ENCODE data around the gene ATL2.
"Not testable (repeated sequence)": the region's sequence is repeated elsewhere in the genome, so short reads cannot be mapped to it uniquely, and the experiment has no call there.

Gene ATL2

DNA sequence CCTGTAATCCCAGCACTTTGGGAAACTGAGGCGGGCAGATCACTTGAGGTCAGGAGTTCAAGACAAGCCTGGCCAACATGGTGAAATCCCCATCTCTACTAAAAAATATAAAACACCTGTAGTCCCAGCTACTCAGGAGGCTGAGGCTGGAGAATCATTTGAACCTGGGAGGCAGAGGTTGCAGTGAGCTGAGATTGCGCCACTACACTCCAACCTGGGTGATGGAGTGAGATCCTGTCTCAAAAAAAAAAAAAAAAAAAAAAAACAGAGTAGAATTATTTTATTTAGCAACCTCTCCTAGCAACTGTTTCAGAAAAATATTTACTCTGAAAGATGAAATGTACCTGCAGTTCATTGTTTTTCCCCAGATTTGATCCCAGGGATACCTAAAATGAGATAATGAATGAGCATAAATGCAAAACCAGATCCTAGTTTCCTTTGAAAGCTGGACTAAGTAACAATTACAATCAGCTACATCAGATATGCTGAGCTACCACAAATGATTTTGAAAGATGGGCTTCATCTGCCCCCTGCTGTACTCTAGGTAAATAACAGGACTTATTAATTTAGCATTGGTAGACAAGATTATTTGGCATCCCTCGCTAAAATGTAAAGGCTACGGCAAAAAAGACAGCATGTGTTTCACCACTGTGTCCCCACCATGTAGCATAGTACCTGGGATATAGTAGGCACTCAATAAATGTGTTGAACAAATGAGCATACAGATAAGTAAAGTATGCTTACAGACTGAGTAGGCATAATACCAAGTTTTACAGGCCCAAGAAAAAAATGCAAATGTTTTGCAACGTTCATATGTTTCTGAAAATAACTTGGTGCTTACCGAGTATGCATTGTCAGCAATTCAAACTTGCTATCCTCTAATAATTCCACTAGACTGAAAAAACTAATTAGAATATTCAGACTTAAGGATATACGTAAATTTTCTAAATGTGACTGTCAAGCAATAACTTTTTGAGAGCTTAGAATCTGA, 102.5 kb downstream of the ATL2 start:
- peak; percentile 68 for DNase-seq (ENCODE audit: low spot score)

DNA sequence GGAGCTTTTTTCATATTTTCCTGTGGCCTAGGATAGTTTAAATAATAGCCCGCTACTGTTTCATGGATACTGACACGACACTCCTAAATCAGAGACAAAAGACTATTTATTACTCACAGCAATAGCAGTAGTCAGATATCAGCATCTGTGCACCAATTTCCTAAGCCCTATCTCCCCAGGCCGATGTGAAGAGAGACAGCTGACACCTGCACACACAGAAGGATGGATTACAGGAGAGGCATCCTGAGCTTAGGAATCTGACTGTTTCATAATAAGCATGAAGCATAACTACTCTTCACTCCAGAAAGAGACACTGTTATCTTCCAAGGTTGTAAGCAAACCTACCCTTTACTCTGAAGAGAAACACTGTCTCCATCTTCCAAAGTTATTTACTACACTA, 105.4 kb downstream of the ATL2 start:
- DNase-seq (ENCODE audit: low spot score) = no peak

GRCh38 chr2:38269421-38269820, 107.7 kb downstream of the ATL2 start:
- DNase-seq (ENCODE audit: low spot score) = no peak

DNA sequence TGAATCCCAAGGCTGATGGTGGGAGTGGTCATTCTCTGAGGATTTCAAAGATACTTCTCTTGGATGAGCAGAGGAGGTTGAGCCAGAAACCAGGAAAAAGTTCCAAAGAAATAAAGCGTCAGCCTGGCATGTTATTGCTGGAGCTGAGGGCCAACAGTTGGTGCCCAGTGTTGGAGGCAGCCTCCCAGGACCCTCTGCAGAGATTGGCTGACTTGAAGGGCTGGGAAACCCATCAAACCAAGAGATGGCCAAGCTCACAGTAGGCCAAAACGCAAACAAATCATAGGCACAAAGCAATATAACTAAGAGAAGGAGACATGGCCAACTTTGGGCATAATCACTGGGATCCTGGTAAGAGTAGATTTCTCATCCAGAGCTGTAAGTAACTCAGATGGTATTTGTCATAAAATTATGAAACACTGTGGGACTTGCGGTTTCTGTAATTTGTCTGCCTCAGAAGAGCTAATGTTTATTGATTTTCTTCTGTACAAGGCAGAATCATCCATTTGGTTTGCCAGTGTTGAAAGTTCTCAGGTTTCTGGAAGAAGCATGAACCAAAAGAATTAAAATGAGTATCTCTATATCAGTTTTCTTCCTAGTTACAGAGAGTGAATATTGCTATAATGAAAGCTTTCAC, 108.3 kb downstream of the ATL2 start:
- DNase-seq (ENCODE audit: low spot score) = no peak

- DNase-seq (ENCODE audit: low spot score) = no peak
Observed at GRCh38 chr2:38268001-38268400, 109.1 kb downstream of the ATL2 start.

DNA sequence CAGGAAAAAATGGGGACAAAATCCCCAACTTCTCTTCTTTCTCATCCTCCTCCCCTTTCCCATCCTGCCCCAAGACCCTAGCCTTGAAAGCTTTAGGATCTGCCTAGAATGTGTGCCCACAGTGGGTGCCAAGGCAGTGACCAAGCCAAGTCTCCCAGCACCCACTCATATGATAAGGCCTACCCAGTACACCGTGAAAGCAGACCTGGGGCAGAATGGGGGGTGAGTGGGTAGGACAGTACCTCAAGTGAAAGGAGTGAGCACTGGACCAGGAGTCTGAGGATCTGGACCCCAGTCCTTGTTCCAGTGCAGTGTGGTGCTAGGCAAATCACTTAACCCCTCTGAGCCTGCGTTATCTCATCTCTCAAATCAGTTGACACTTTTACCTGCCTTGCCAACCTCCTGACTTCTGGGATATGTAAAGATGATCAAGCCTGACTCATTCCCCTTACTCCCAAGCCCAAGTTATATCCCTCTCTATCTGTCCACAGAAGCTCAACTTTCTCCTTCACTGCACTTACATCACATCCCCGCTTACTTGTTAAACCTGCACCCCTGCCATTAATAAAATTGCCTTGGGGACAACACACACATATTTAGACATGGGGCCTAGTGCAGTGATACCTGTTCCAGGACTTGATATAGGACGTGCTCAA, 109.7 kb downstream of the ATL2 start:
- no peak for DNase-seq (ENCODE audit: low spot score)

DNA sequence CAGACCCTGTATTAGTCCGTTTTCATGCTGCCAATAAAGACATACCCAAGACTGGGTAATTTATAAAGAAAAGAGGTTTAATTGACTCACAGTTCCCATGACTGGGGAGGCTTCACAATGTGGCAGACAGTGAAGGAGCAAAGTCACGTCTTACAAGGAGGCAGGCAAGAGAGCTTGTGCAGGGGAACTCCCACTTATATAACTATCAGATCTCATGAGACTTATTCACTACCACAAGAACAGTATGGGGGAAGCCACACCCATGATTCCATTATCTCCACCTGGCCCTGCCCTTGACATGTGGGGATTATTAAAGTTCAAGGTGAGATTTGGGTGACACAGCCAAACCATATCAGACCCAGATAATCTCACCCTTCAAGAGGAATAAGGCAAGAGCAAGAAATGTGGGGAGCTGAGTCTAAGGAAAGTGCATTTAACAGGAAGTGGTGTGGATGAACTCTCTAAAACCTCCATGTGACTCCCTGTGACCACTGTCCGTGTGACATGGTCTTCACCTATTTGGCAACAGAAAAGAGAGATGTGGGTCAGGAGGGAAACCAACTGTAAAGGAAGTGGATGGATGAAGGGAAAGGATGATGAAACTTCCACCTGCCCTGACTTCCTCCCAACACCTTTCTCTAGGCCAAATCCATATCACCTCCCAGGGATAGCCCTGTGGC, 110.6 kb downstream of the ATL2 start:
- no peak for DNase-seq (ENCODE audit: low spot score)

DNA sequence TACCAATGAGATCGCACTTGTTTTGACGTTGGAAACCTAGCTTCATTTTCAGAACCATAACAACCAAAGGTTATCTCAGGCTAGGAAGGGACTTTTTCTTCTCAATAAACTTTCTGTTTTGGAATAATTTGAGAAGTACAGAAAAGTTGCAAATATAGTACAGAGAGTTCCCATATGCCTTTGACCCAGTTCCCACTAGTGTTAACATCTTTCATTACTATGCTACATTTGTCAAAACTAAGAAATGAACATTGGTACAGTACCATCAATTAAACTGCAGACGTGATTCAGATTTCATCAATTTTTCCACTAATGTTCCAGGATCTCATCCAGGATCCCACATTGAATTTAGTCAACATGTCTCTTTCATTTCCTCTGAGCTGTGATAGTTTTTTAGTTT, 111.6 kb downstream of the ATL2 start:
- no peak for DNase-seq (ENCODE audit: low spot score)

GRCh38 chr2:38264396-38265221, 112.5 kb downstream of the ATL2 start:
- no peak for DNase-seq (ENCODE audit: low spot score)

GRCh38 chr2:38263293-38263692, 113.8 kb downstream of the ATL2 start:
- DNase-seq (ENCODE audit: low spot score) = peak; percentile 2

DNA sequence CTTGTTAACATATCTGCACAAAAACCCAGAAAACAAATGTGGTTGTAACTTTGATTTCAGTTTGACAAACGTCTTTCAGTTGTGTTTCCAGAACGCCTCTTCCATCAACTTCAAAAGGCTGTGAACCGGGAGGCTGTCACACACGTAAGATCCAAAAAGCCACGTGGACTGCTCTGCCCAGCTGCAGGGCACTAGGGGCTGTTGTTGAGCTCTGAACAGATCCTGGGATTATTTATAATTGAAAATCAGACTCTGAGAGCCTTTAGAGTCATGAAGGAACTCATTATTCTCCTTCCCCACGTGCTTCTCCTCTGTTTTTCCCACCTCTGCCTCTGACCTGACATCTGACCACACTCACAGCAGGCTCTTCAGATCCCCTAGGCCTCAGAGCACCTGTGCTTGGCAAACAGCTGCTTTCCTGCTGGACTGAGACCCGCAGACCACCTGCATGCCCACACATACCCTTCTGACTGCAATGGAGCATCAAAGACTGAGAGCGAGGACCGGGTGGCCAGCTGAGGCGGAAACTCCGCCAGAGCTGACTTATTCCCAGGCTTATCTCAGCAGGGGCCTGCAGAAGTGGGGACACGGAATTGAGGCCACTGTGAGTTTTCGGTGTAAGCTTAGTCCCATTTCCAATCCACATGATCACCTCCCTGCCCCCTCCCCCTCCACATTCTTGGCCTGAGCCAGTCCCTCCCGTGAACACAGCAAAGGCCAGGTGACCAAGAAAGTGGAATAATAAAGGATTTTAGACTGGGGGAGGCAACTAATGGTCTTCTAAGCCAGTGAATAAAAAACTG, 114.8 kb downstream of the ATL2 start:
- no peak for DNase-seq (ENCODE audit: low spot score)

DNA sequence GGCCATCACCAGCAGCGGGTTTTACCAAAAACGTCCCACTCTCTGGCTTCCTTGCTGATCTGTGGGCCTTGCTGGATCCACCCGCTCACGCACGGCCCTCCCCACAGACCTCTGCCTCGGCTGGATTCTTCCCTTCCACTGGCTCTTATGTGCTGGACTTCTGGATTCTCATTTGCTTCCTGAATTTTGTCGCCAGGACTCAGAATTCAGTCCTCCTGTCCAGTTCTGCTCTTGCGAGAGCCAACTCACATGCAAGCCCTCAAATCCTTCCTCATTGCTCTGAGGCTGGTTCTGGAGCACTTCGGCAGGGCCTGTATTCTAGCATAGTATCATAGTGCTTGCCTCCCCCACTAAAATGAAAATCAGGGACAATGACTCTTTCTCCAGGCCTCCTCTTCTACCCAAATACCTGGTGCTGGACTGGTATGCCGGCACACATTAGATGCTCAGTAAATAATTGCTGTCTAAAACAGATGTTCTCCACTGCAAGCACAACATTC, 115.5 kb downstream of the ATL2 start:
- no peak for DNase-seq (ENCODE audit: low spot score)

DNA sequence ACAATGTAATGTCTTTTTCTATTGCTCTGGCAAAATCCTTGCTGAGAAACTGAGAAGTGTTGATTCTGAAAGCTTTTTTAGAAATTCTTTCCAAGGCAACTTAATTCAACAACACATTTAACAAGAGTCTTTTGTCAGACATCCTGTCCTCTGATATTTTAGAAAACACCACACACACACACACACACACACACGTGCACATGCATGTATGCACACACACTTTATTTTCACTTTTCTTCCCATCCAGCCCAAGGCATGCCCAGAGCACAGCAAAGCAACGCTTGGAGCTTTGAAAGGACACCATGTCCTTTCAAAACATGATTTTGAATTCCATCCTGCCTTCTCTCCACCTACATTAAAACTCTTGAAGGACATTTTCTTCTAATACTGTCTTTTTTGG, 116.1 kb downstream of the ATL2 start:
- DNase-seq (ENCODE audit: low spot score) = no peak

DNA sequence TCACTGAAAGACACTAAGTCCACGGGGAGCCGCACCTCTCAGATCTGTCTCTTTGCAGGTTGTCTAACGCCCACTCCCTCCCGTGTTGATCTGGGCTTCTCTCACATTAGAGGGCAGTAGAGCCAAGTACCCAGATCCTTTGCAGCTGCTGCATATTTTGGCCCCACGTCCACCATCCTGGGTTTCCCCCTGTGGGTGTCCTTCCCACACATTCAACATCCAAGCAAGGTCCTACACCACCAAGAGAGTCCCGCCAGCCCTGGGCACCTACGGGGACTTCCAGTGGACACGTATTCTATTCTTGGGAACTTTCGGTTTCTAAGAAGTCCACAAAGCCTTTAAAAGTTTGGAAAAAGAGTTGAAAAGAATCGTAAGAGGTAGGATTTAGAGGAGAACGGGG, 116.6 kb downstream of the ATL2 start:
- no peak for DNase-seq (ENCODE audit: low spot score)

DNA sequence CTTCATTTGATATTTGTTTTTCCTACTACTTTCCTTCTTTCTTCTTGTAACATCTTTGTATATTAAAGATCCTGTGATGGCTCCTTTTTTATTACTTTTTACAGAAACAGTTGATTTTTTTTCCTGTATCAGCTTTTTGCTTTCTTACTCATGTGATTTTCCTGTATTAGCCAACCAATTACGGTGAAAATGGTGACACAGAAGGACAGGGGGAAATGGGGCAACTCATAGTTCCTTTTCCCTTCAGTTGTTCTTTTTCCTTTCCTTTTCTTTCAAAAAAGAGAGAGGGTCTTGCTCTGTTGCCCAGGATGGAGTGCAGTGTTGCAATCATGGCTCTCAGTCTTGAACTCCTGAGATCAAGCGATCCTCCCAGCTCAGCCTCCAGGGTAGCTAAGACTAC, 117.8 kb downstream of the ATL2 start:
- DNase-seq (ENCODE audit: low spot score) = no peak

GRCh38 chr2:38257680-38258079, 119.4 kb downstream of the ATL2 start:
- DNase-seq (ENCODE audit: low spot score) = not testable (repeated sequence)

GRCh38 chr2:38256610-38257009, 120.5 kb downstream of the ATL2 start:
- no peak for DNase-seq (ENCODE audit: low spot score)

DNA sequence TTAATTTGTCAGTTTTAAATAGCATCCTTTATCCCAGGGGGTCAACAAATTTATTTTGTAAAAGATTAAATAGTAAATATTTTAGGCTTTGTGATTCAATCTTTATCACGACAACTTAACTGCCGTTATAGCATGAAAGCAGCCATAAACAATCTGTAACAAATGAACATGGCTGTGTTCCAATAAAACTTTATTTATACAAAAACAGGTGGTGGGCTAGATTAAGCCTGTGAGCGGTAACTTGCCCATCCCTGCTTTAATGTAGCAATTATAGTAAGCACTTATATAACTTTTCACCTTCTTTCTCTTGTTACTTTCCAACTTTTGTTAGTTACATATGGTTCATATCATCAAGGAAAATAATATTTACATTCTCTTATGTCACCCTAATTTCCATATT, 121.9 kb downstream of the ATL2 start:
- no peak for DNase-seq (ENCODE audit: low spot score)

- no peak for DNase-seq (ENCODE audit: low spot score)
Observed at GRCh38 chr2:38254796-38255195, 122.3 kb downstream of the ATL2 start.

DNA sequence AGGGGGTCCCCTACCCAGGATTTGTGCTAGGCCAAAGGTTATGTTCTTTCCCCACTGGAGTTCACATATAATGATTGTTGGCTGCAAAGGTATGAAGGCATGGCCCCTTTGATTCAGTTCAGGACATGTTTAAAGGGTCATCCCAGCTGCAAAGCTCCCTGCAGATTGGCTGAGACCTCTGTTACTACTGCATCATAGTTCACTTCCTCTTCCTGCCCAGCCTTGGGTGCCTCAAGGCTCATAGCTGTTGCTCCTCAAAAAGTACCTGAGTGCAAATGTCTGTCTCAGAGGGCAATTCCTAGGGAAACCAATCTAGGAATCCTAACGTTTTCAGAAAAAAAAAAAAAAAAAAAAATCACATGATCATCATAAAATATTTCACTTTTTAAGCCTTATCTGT, 125.1 kb downstream of the ATL2 start:
- no peak for DNase-seq (ENCODE audit: low spot score)

Data from RKO (cell line).